Neuronal stem cell (in vitro differentiated cells): ENCODE data around the gene ESD.

Experiments
- DNase-seq: peaks from one replicate; pipeline ENCODE4 v3.0.0-alpha.2; 2013; ENCODE audit warnings: low spot score
- H2AFZ ChIP-seq: one replicate; pipeline ENCODE4 v1.6.1; 2013; ENCODE audit warnings: mild to moderate bottlenecking, low read length, inconsistent platforms
- H2AK5ac ChIP-seq: 2 replicates; pipeline ENCODE4 v1.6.1; 2013; ENCODE audit warnings: low read depth, mild to moderate bottlenecking, inconsistent platforms, low read length, moderate library complexity, mixed read lengths
- H2BK120ac ChIP-seq: 2 replicates; pipeline ENCODE4 v1.6.1; 2013; ENCODE audit warnings: low read depth, mild to moderate bottlenecking, inconsistent platforms, low read length, moderate library complexity, mixed read lengths
- H2BK12ac ChIP-seq: one replicate; pipeline ENCODE4 v1.6.1; 2013; ENCODE audit warnings: low read length, inconsistent platforms
- H2BK15ac ChIP-seq: 2 replicates; pipeline ENCODE4 v1.6.1; 2013; ENCODE audit warnings: mild to moderate bottlenecking, low read length, inconsistent platforms, mixed read lengths
- H2BK5ac ChIP-seq: one replicate; pipeline ENCODE4 v1.6.1; 2013; ENCODE audit warnings: inconsistent platforms, mild to moderate bottlenecking, low read length, moderate library complexity
- H3K14ac ChIP-seq: one replicate; pipeline ENCODE4 v1.6.1; 2013; ENCODE audit warnings: low read length, inconsistent platforms
- H3K18ac ChIP-seq: 2 replicates; pipeline ENCODE4 v1.6.1; 2013; ENCODE audit warnings: low read length, inconsistent platforms
- H3K23ac ChIP-seq: 2 replicates; pipeline ENCODE4 v1.6.1; 2013; ENCODE audit warnings: low read depth, mild to moderate bottlenecking, mixed read lengths, low read length, inconsistent platforms; ENCODE audit not compliant: poor library complexity
- H3K27ac ChIP-seq: replicated peaks from 3 replicates; pipeline ENCODE4 v1.5.1; 2013; ENCODE audit warnings: low read length, inconsistent platforms
- H3K27me3 ChIP-seq, 3 experiments: 2 replicates each; pipeline ENCODE4 v1.6.1; 2013; ENCODE audit warnings: low read length in 3 of 3, mild to moderate bottlenecking in 2 of 3, inconsistent platforms in 1 of 3, low read depth in 1 of 3, mixed read lengths in 1 of 3, moderate library complexity in 1 of 3; ENCODE audit not compliant: control insufficient read depth in 3 of 3, insufficient read depth in 3 of 3
- H3K36me3 ChIP-seq, 2 donors: replicated peaks in 1 of 2; 2 replicates each; pipeline ENCODE4 v1.6.1; 2013; ENCODE audit warnings: low read length in 2 of 2; ENCODE audit not compliant: control insufficient read depth in 2 of 2, insufficient read depth in 2 of 2
- H3K4ac ChIP-seq: 2 replicates; pipeline ENCODE4 v1.6.1; 2013; ENCODE audit warnings: inconsistent platforms, mild to moderate bottlenecking, low read length, moderate library complexity
- H3K4me1 ChIP-seq, 2 donors: 1 replicate in 1 of 2; 2 replicates in 1 of 2; pipeline ENCODE4 v1.6.1; 2013; ENCODE audit warnings: low read length in 2 of 2, low read depth in 1 of 2; ENCODE audit not compliant: control insufficient read depth in 2 of 2, insufficient read depth in 1 of 2
- H3K4me2 ChIP-seq: one replicate; pipeline ENCODE4 v1.6.1; 2013; ENCODE audit warnings: mild to moderate bottlenecking, low read length, inconsistent platforms; ENCODE audit not compliant: insufficient read depth, poor library complexity, severe bottlenecking
- H3K4me3 ChIP-seq, 2 donors: 2 replicates each; pipeline ENCODE4 v1.5.1; 2013; ENCODE audit warnings: low read length in 2 of 2, mild to moderate bottlenecking in 2 of 2, inconsistent platforms in 1 of 2, moderate library complexity in 1 of 2
- H3K79me1 ChIP-seq: one replicate; pipeline ENCODE4 v1.6.1; 2013; ENCODE audit warnings: low read depth, mild to moderate bottlenecking, inconsistent platforms, low read length, moderate library complexity
- H3K9ac ChIP-seq: one replicate; pipeline ENCODE4 v1.6.1; 2013; ENCODE audit warnings: mild to moderate bottlenecking, low read depth, low read length, inconsistent platforms; ENCODE audit not compliant: poor library complexity
- H3K9me3 ChIP-seq, 2 donors: replicated peaks in 1 of 2; 2 replicates each; pipeline versions ENCODE3 to v1.6.1; 2013; ENCODE audit warnings: low read length in 2 of 2, mild to moderate bottlenecking in 2 of 2, inconsistent platforms in 1 of 2, low read depth in 1 of 2, mixed read lengths in 1 of 2, moderate library complexity in 1 of 2; ENCODE audit not compliant: control insufficient read depth in 2 of 2, insufficient read depth in 1 of 2
- H4K8ac ChIP-seq: one replicate; pipeline ENCODE4 v1.6.1; 2013; ENCODE audit warnings: low read depth, mild to moderate bottlenecking, inconsistent platforms, low read length, moderate library complexity
- H4K91ac ChIP-seq: one replicate; pipeline ENCODE4 v1.6.1; 2013; ENCODE audit warnings: low read length, low read depth, mild to moderate bottlenecking, inconsistent platforms; ENCODE audit not compliant: poor library complexity
- WGBS, 2 donors: extraction: QIAGEN DNeasy Blood & Tissue Kit; methylation state at CpG; one replicate each; pipeline ENCODE4 v1.1.7; 2013; ENCODE audit warnings: missing lambda C conversion rate in 2 of 2, mixed read lengths in 1 of 2; ENCODE audit not compliant: insufficient read length in 2 of 2, insufficient replicate concordance in 1 of 2; ENCODE audit errors: extremely low coverage in 2 of 2; 5-methylcytosine and 5-hydroxymethylcytosine counted together

The ESD gene

GRCh38 chr13:46738766-46739165 is 58.2 kb downstream of the ESD start:
- Histone ChIP-seq H3K79me1 (no peaks in the 10 kb centered on the region), H3K4me3 (no peak overlapping the region), H3K27me3 (no peaks in the 10 kb centered on the region), H3K4me2 (no peak overlapping the region), H3K9ac (no peak overlapping the region), H3K4me1 (no peaks in the 10 kb centered on the region), H2BK12ac (no peak overlapping the region), H3K4ac (no peak overlapping the region), H3K18ac (no peak overlapping the region), H3K23ac (no peak overlapping the region), H3K36me3 (peaks cover 0 to 40% of the 10 kb centered on the region in 2 donors), H4K8ac (no peak overlapping the region), H3K9me3 (no peaks in the 10 kb centered on the region), H2BK15ac (no peak overlapping the region), H2AFZ (no peak overlapping the region), H2BK5ac (no peak overlapping the region), H3K14ac (no peak overlapping the region), H2BK120ac (no peak overlapping the region), H4K91ac (no peak overlapping the region), H3K27ac (no peak overlapping the region), H2AK5ac (no peak overlapping the region)
- no peak for DNase-seq
- no CpG with 5 or more reads among the region's 1 CpG for WGBS, 2 donors

GRCh38 chr13:46738055-46738454 is 58.9 kb downstream of the ESD start:
- Histone ChIP-seq H2AK5ac (no peak overlapping the region), H2BK120ac (no peak overlapping the region), H2BK5ac (no peak overlapping the region), H2BK15ac (no peak overlapping the region), H3K4me3 (no peak overlapping the region), H3K9ac (no peak overlapping the region), H3K4ac (no peak overlapping the region), H3K27me3 (no peaks in the 10 kb centered on the region), H3K14ac (no peak overlapping the region), H4K8ac (no peak overlapping the region), H3K23ac (no peak overlapping the region), H3K36me3 (peaks cover 0 to 46% of the 10 kb centered on the region in 2 donors), H2BK12ac (no peak overlapping the region), H3K18ac (no peak overlapping the region), H3K27ac (no peak overlapping the region), H4K91ac (no peak overlapping the region), H3K79me1 (no peaks in the 10 kb centered on the region), H3K4me1 (no peaks in the 10 kb centered on the region), H3K9me3 (no peaks in the 10 kb centered on the region), H2AFZ (no peak overlapping the region), H3K4me2 (no peak overlapping the region)
- no peak for DNase-seq
- whole genome bisulfite sequencing, 2 donors: no CpG with 5 or more reads among the region's 2 CpGs

GRCh38 chr13:46736541-46737310 is 60.2 kb downstream of the ESD start:
- no peaks in the 10 kb centered on the region for H3K27me3 ChIP-seq
- no peaks in the 10 kb centered on the region for H3K9me3 ChIP-seq
- no peak overlapping the region for H2BK120ac ChIP-seq
- H3K36me3 ChIP-seq: peaks cover 0 to 55% of the 10 kb centered on the region in 2 donors
- H2AK5ac ChIP-seq: no peak overlapping the region
- no CpG with 5 or more reads among the region's 2 CpGs for WGBS, 2 donors
- H3K4me1 ChIP-seq: no peaks in the 10 kb centered on the region
- H3K4ac ChIP-seq: no peak overlapping the region
- H3K4me2 ChIP-seq: no peak overlapping the region
- no peaks in the 10 kb centered on the region for H3K79me1 ChIP-seq
- no peak overlapping the region for H3K23ac ChIP-seq
- no peak overlapping the region for H4K91ac ChIP-seq
- DNase-seq: no peak
- H3K18ac ChIP-seq: no peak overlapping the region
- no peak overlapping the region for H2BK12ac ChIP-seq
- H2AFZ ChIP-seq: no peak overlapping the region
- H3K14ac ChIP-seq: no peak overlapping the region
- H3K4me3 ChIP-seq: no peak overlapping the region
- H4K8ac ChIP-seq: no peak overlapping the region
- H2BK5ac ChIP-seq: no peak overlapping the region
- no peak overlapping the region for H2BK15ac ChIP-seq
- no peak overlapping the region for H3K27ac ChIP-seq
- H3K9ac ChIP-seq: no peak overlapping the region

GRCh38 chr13:46735425-46735824 is 61.5 kb downstream of the ESD start:
- Histone ChIP-seq H2BK5ac (no peak overlapping the region), H3K9me3 (no peaks in the 10 kb centered on the region), H2BK12ac (no peak overlapping the region), H2BK120ac (no peak overlapping the region), H3K4me3 (no peak overlapping the region), H3K36me3 (peaks cover 0 to 61% of the 10 kb centered on the region in 2 donors), H3K4me1 (no peaks in the 10 kb centered on the region), H2BK15ac (no peak overlapping the region), H3K4ac (no peak overlapping the region), H3K23ac (no peak overlapping the region), H3K14ac (no peak overlapping the region), H3K27ac (no peak overlapping the region), H2AK5ac (no peak overlapping the region), H2AFZ (no peak overlapping the region), H4K8ac (no peak overlapping the region), H3K79me1 (no peaks in the 10 kb centered on the region), H3K9ac (no peak overlapping the region), H3K18ac (no peak overlapping the region), H4K91ac (no peak overlapping the region), H3K27me3 (no peaks in the 10 kb centered on the region), H3K4me2 (no peak overlapping the region)
- no CpG with 5 or more reads among the region's 3 CpGs for WGBS, 2 donors
- no peak for DNase-seq
